ENCODE data around the gene IL36G.

Gene IL36G

GRCh38 chr2:113032737-113033136 is 54.9 kb downstream of the IL36G start:
- Histone ChIP-seq H3K27me3 (ENCODE audit: control insufficient read depth, insufficient read depth, low read length) (peaks cover 2% of the 10 kb centered on the region), H3K4me1 (ENCODE audit: control insufficient read depth, insufficient read depth, low read length) (no peaks in the 10 kb centered on the region), H3K4me3 (ENCODE audit: low read length) (no peak overlapping the region), H3K36me3 (ENCODE audit: control insufficient read depth, insufficient read depth, low read length) (no peaks in the 10 kb centered on the region), H3K9ac (ENCODE audit: low read length) (no peak overlapping the region), H3K9me3 (ENCODE audit: control insufficient read depth, low read length) (no peaks in the 10 kb centered on the region)

DNA sequence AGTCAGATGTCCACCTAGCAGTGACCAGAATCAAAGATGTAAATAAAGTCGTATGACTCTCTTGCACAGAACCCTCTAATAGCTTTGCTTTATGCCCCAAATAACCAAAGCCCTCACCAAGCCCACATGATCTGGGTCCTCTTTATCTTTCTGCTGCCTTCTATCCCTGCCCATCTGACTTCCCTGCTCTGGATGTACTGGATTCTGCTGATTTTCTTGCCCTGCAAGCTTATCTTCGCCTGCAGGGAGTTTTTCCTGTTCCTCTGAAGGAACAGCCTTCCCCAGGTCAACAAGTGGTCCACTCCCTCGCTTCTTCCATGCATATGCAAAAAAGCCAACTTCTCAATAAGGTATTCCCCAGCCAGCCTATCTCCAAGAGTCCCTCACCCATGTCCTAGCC is 56.2 kb downstream of the IL36G start:
- no peak overlapping the region for H3K4me3 ChIP-seq (ENCODE audit: low read length)

More for the DNA sequence above, 56.2 kb downstream of the IL36G start:
- Histone ChIP-seq H3K27me3 (ENCODE audit: control insufficient read depth, insufficient read depth, low read length) (no peaks in the 10 kb centered on the region), H3K9me3 (ENCODE audit: control insufficient read depth, low read length) (no peaks in the 10 kb centered on the region), H3K36me3 (ENCODE audit: control insufficient read depth, insufficient read depth, low read length) (no peaks in the 10 kb centered on the region), H3K4me1 (ENCODE audit: control insufficient read depth, insufficient read depth, low read length) (peaks cover 5% of the 10 kb centered on the region), H3K9ac (ENCODE audit: low read length) (no peak overlapping the region)
